H1 (cell line): Measurements from ENCODE around the gene PLBD1. TPM values are rescaled to one million over a fixed set of nuclear protein-coding genes. Genes with fewer than 3 reads are reported as not detected.

Source experiments
- CEBPB ChIP-seq: IDR thresholded peaks from 2 replicates; pipeline ENCODE4 v1.6.1; 2012; ENCODE audit warnings: low read depth, low read length
- JUND ChIP-seq: IDR thresholded peaks from 2 replicates; pipeline ENCODE4 v1.6.1; 2011; ENCODE audit warnings: mild to moderate bottlenecking, improper control_type of control experiment, low read length
- KDM4A ChIP-seq: IDR thresholded peaks from one replicate; pipeline ENCODE4 v1.7.1; 2012; ENCODE audit warnings: low read depth, mild to moderate bottlenecking, moderate library complexity, low read length, inconsistent platforms; ENCODE audit not compliant: severe bottlenecking
- NRF1 ChIP-seq: IDR thresholded peaks from 2 replicates; pipeline ENCODE4 v1.6.1; 2011; ENCODE audit warnings: mild to moderate bottlenecking, low read depth, low read length, improper control_type of control experiment
- POU5F1 ChIP-seq: IDR thresholded peaks from 2 replicates; pipeline ENCODE4 v1.6.1; 2011; ENCODE audit warnings: low read depth, mild to moderate bottlenecking, low read length, moderate library complexity
- RFX5 ChIP-seq: IDR thresholded peaks from 2 replicates; pipeline ENCODE4 v1.6.1; 2011; ENCODE audit warnings: low read depth, low read length, improper control_type of control experiment, borderline replicate concordance
- SIRT6 ChIP-seq: IDR thresholded peaks from one replicate; pipeline ENCODE4 v1.7.1; 2012; ENCODE audit warnings: low read length, inconsistent platforms
- polyA plus RNA-seq, 7 experiments: library from polyadenylated mRNA; depleted of rRNA in 3 of 7; stranded (reverse) in 5 of 7; unstranded in 2 of 7; fragments of >200 nt in 5 of 7; fragments of 200-250 nt in 2 of 7; gene quantifications; 1 replicate in 5 of 7; 2 replicates in 1 of 7; 4 replicates in 1 of 7; pipeline versions ENCODE4 v1.2.1 to v1.2.3, GENCODE V29; 2011 to 2013; ENCODE audit warnings: missing spikeins in 2 of 7, mixed read lengths in 2 of 7
- total RNA-seq: library from RNA; stranded (reverse); fragmentation: NEBNext Ultra II Directional; extraction: Animal tissue kit (Norgen Biotek cat#: 25700); gene quantifications from 2 replicates; pipeline ENCODE4 v1.2.1, GENCODE V29; 2021
- TF ChIP-seq, protein P1 (sequence below): fragments of 300-600 bp; sonication (generic); IDR thresholded peaks from 2 replicates; pipeline ENCODE4 v1.7.1; 2012; ENCODE audit warnings: low read length, moderate library complexity, mild to moderate bottlenecking, inconsistent platforms; ENCODE audit not compliant: insufficient replicate concordance

PLBD1 gene
- total and polyA plus RNA-seq, 2 of the 8 experiments (the other 6 are each of a cell fraction or from before 2014, with no cell fraction given), result 6.3 to 12.3 TPM

DNA sequence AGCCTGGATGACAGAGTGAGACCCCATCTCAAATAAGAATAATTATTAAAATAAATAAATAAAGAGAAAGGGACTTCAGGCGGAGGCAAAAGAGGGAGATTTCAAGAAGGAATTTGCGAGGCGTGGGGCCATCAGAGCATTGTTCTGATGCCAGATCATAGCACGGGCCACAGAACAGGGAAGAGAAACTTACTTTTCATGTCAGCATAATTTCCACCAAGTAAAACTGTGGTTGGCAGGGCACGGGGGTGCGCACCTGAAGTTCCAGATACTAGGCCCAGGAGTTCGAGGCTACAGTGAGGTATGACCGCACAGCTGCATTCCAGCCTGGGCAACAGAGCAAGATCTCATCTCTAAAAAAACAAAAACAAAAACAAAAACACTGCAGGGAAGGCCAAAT, 11.0 kb upstream of the PLBD1 start (continued):
- TF ChIP-seq, protein P1, sequence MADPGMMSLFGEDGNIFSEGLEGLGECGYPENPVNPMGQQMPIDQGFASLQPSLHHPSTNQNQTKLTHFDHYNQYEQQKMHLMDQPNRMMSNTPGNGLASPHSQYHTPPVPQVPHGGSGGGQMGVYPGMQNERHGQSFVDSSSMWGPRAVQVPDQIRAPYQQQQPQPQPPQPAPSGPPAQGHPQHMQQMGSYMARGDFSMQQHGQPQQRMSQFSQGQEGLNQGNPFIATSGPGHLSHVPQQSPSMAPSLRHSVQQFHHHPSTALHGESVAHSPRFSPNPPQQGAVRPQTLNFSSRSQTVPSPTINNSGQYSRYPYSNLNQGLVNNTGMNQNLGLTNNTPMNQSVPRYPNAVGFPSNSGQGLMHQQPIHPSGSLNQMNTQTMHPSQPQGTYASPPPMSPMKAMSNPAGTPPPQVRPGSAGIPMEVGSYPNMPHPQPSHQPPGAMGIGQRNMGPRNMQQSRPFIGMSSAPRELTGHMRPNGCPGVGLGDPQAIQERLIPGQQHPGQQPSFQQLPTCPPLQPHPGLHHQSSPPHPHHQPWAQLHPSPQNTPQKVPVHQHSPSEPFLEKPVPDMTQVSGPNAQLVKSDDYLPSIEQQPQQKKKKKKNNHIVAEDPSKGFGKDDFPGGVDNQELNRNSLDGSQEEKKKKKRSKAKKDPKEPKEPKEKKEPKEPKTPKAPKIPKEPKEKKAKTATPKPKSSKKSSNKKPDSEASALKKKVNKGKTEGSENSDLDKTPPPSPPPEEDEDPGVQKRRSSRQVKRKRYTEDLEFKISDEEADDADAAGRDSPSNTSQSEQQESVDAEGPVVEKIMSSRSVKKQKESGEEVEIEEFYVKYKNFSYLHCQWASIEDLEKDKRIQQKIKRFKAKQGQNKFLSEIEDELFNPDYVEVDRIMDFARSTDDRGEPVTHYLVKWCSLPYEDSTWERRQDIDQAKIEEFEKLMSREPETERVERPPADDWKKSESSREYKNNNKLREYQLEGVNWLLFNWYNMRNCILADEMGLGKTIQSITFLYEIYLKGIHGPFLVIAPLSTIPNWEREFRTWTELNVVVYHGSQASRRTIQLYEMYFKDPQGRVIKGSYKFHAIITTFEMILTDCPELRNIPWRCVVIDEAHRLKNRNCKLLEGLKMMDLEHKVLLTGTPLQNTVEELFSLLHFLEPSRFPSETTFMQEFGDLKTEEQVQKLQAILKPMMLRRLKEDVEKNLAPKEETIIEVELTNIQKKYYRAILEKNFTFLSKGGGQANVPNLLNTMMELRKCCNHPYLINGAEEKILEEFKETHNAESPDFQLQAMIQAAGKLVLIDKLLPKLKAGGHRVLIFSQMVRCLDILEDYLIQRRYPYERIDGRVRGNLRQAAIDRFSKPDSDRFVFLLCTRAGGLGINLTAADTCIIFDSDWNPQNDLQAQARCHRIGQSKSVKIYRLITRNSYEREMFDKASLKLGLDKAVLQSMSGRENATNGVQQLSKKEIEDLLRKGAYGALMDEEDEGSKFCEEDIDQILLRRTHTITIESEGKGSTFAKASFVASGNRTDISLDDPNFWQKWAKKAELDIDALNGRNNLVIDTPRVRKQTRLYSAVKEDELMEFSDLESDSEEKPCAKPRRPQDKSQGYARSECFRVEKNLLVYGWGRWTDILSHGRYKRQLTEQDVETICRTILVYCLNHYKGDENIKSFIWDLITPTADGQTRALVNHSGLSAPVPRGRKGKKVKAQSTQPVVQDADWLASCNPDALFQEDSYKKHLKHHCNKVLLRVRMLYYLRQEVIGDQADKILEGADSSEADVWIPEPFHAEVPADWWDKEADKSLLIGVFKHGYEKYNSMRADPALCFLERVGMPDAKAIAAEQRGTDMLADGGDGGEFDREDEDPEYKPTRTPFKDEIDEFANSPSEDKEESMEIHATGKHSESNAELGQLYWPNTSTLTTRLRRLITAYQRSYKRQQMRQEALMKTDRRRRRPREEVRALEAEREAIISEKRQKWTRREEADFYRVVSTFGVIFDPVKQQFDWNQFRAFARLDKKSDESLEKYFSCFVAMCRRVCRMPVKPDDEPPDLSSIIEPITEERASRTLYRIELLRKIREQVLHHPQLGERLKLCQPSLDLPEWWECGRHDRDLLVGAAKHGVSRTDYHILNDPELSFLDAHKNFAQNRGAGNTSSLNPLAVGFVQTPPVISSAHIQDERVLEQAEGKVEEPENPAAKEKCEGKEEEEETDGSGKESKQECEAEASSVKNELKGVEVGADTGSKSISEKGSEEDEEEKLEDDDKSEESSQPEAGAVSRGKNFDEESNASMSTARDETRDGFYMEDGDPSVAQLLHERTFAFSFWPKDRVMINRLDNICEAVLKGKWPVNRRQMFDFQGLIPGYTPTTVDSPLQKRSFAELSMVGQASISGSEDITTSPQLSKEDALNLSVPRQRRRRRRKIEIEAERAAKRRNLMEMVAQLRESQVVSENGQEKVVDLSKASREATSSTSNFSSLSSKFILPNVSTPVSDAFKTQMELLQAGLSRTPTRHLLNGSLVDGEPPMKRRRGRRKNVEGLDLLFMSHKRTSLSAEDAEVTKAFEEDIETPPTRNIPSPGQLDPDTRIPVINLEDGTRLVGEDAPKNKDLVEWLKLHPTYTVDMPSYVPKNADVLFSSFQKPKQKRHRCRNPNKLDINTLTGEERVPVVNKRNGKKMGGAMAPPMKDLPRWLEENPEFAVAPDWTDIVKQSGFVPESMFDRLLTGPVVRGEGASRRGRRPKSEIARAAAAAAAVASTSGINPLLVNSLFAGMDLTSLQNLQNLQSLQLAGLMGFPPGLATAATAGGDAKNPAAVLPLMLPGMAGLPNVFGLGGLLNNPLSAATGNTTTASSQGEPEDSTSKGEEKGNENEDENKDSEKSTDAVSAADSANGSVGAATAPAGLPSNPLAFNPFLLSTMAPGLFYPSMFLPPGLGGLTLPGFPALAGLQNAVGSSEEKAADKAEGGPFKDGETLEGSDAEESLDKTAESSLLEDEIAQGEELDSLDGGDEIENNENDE, result no peak
- TF ChIP-seq RFX5 (no peak), SIRT6 (no peak), NRF1 (no peak), POU5F1 (no peak), CEBPB (no peak), KDM4A (no peak), JUND (no peak)
